CD14-positive monocyte (primary cell): ENCODE results near the gene SLC38A8. TPM values are rescaled to one million over a fixed set of nuclear protein-coding genes. Genes with fewer than 3 reads are reported as not detected.
A peak's percentile ranks its signal among the peaks of the same experiment; 100 is the strongest.

Experiments
- DNase-seq, 3 donors: peaks; one replicate each; pipeline ENCODE4 v3.0.0-alpha.2; 2011 to 2022
- H2AFZ ChIP-seq: 2 replicates; pipeline ENCODE4 v1.6.0; 2012; ENCODE audit warnings: mild to moderate bottlenecking, low read depth, low read length, inconsistent platforms; ENCODE audit not compliant: insufficient read depth, poor library complexity, severe bottlenecking
- H3K27ac ChIP-seq, 2 donors: 1 replicate in 1 of 2; 2 replicates in 1 of 2; pipeline ENCODE4 v1.5.1; 2012 to 2013; ENCODE audit warnings: low read length in 2 of 2, control low read depth in 1 of 2, inconsistent platforms in 1 of 2, low read depth in 1 of 2, mild to moderate bottlenecking in 1 of 2
- H3K27me3 ChIP-seq, 2 donors: one replicate each; pipeline versions ENCODE4 v1.6.0 to v1.6.1; 2011 to 2013; ENCODE audit warnings: low read length in 2 of 2; ENCODE audit not compliant: control insufficient read depth in 2 of 2, insufficient read depth in 2 of 2
- H3K36me3 ChIP-seq, 2 donors: replicated peaks in 1 of 2; 1 replicate in 1 of 2; 2 replicates in 1 of 2; pipeline versions ENCODE4 v1.5.1 to v1.6.1; 2012 to 2013; ENCODE audit warnings: low read length in 2 of 2, control low read depth in 1 of 2, inconsistent platforms in 1 of 2, mild to moderate bottlenecking in 1 of 2; ENCODE audit not compliant: insufficient read depth in 2 of 2, control insufficient read depth in 1 of 2
- H3K4me1 ChIP-seq, 2 donors: 1 replicate in 1 of 2; 2 replicates in 1 of 2; pipeline versions ENCODE4 v1.5.1 to v1.6.1; 2012 to 2013; ENCODE audit warnings: low read length in 2 of 2, control low read depth in 1 of 2, inconsistent platforms in 1 of 2, mild to moderate bottlenecking in 1 of 2, moderate library complexity in 1 of 2; ENCODE audit not compliant: insufficient read depth in 2 of 2, control insufficient read depth in 1 of 2
- H3K4me2 ChIP-seq: replicated peaks from 2 replicates; pipeline ENCODE3; 2012; ENCODE audit warnings: low read length, moderate library complexity, mild to moderate bottlenecking; ENCODE audit not compliant: poor library complexity, severe bottlenecking; ENCODE audit errors: extremely low read depth
- H3K4me3 ChIP-seq, 3 experiments: fragments of 200-600 bp in 1 of 3; sonication (generic) in 1 of 3; replicated peaks in 1 of 3; 1 replicate in 2 of 3; 2 replicates in 1 of 3; pipeline ENCODE4 v1.5.1; 2011 to 2013; ENCODE audit warnings: low read length in 3 of 3, mild to moderate bottlenecking in 3 of 3, control low read depth in 2 of 3, low read depth in 2 of 3, inconsistent platforms in 1 of 3, moderate library complexity in 1 of 3
- H3K79me2 ChIP-seq: 2 replicates; pipeline ENCODE4 v1.6.0; 2012; ENCODE audit warnings: mild to moderate bottlenecking, control low read depth, inconsistent platforms, low read length, moderate library complexity; ENCODE audit not compliant: insufficient read depth
- H3K9ac ChIP-seq: 2 replicates; pipeline ENCODE4 v1.6.0; 2017; ENCODE audit warnings: low read length, mild to moderate bottlenecking; ENCODE audit not compliant: insufficient read depth, poor library complexity, severe bottlenecking
- H3K9me3 ChIP-seq, 2 donors: replicated peaks in 1 of 2; 1 replicate in 1 of 2; 2 replicates in 1 of 2; pipeline versions ENCODE4 v1.5.1 to v1.6.1; 2012 to 2013; ENCODE audit warnings: low read length in 2 of 2, control low read depth in 1 of 2; ENCODE audit not compliant: control insufficient read depth in 1 of 2, insufficient read depth in 1 of 2
- H4K20me1 ChIP-seq: 2 replicates; pipeline ENCODE4 v1.6.0; 2012; ENCODE audit warnings: mild to moderate bottlenecking, low read length, control low read depth, moderate library complexity; ENCODE audit not compliant: insufficient read depth
- H3K27ac Mint-ChIP-seq, 7 donors: one replicate each; pipeline ENCODE4 v1.8.0; 2020; ENCODE audit warnings: mild to moderate bottlenecking in 7 of 7, mixed read lengths in 7 of 7, moderate library complexity in 6 of 7, inconsistent platforms in 2 of 7
- H3K27me3 Mint-ChIP-seq, 3 donors: one replicate each; pipeline ENCODE4 v1.8.0; 2021 to 2022; ENCODE audit warnings: low read depth in 3 of 3, mild to moderate bottlenecking in 3 of 3, mixed read lengths in 3 of 3, moderate library complexity in 3 of 3, inconsistent platforms in 1 of 3
- H3K36me3 Mint-ChIP-seq, 2 donors: one replicate each; pipeline ENCODE4 v1.8.0; 2020; ENCODE audit warnings: mixed read lengths in 2 of 2, inconsistent platforms in 1 of 2, mild to moderate bottlenecking in 1 of 2
- H3K4me1 Mint-ChIP-seq: one replicate; pipeline ENCODE4 v1.8.0; 2020; ENCODE audit warnings: mild to moderate bottlenecking, mixed read lengths
- H3K4me3 Mint-ChIP-seq, 2 donors: one replicate each; pipeline ENCODE4 v1.8.0; 2020; ENCODE audit warnings: mild to moderate bottlenecking in 2 of 2, mixed read lengths in 2 of 2, moderate library complexity in 1 of 2
- H3K9me3 Mint-ChIP-seq, 7 donors: one replicate each; pipeline ENCODE4 v1.8.0; 2020 to 2022; ENCODE audit warnings: mixed read lengths in 7 of 7, mild to moderate bottlenecking in 6 of 7, moderate library complexity in 6 of 7, inconsistent platforms in 2 of 7
- WGBS: methylation state at CpG from one replicate; pipeline ENCODE4 v1.1.5; 2013; ENCODE audit warnings: missing lambda C conversion rate; ENCODE audit not compliant: insufficient coverage; 5-methylcytosine and 5-hydroxymethylcytosine counted together
- intact Hi-C, 2 donors: fragments of 100-400 bp; cut with micrococcal nuclease; formaldehyde crosslinking; loops; one replicate each; pipeline versions ENCODE4 v1.15.0 to v1.15.1; 2023
- polyA plus RNA-seq, 3 donors: library from polyadenylated mRNA; depleted of rRNA in 1 of 3; unstranded in 2 of 3; stranded (reverse) in 1 of 3; fragments of 300-500 nt in 2 of 3; fragments of >200 nt in 1 of 3; fragmentation: Illumina TruSeq in 2 of 3; gene quantifications; 1 replicate in 2 of 3; 2 replicates in 1 of 3; pipeline ENCODE4 v1.2.3, GENCODE V29; 2012 to 2021
- TF ChIP-seq, protein P1 (sequence below): fragments of 200-600 bp; IDR thresholded peaks from one replicate; pipeline ENCODE4 v1.8.0; 2022; ENCODE audit warnings: antibody characterized with exemption, mild to moderate bottlenecking

SLC38A8 gene
- polyA plus RNA-seq, 3 donors = not detected

DNA sequence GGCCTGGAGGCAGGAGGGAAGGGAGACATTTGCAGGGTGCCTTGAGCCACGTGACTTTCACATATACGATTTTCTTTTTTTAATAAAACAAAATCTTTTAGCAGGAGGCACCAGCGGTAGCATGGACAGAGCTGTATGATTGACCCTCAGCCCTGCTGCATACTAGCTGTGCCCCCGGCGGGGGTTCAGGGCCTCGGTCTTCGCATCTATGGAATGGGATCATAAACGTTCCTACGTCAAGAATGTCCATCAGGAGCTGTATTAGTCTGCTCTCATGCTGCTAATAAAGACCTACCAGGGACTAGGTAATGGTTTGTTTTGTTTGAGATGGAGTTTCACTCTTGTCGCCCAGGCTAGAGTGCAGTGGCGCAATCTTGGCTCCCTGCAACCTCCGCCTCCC lies 27.2 kb downstream of the SLC38A8 start:
- peaks cover 9 to 10% of the 10 kb centered on the region in 2 donors for H3K4me1 ChIP-seq
- Mint-ChIP-seq H3K27ac (peak overlapping the region in 1 of 7 donors; percentile 42), H3K36me3 (no peaks in the 10 kb centered on the region), H3K27me3 (peaks cover 21 to 50% (median 23%) of the 10 kb centered on the region in 3 donors), H3K4me3 (no peak overlapping the region), H3K4me1 (peaks cover 9% of the 10 kb centered on the region), H3K9me3 (peaks cover 4 to 36% (median 13%) of the 10 kb centered on the region in 7 donors)
- no peak overlapping the region for H3K9ac ChIP-seq
- no peak overlapping the region for H3K4me2 ChIP-seq
- H3K9me3 ChIP-seq = peaks cover 14 to 26% of the 10 kb centered on the region in 2 donors
- H3K27me3 ChIP-seq = peaks cover 0 to under 1% of the 10 kb centered on the region in 2 donors
- no peak overlapping the region for H2AFZ ChIP-seq
- TF ChIP-seq, protein P1, sequence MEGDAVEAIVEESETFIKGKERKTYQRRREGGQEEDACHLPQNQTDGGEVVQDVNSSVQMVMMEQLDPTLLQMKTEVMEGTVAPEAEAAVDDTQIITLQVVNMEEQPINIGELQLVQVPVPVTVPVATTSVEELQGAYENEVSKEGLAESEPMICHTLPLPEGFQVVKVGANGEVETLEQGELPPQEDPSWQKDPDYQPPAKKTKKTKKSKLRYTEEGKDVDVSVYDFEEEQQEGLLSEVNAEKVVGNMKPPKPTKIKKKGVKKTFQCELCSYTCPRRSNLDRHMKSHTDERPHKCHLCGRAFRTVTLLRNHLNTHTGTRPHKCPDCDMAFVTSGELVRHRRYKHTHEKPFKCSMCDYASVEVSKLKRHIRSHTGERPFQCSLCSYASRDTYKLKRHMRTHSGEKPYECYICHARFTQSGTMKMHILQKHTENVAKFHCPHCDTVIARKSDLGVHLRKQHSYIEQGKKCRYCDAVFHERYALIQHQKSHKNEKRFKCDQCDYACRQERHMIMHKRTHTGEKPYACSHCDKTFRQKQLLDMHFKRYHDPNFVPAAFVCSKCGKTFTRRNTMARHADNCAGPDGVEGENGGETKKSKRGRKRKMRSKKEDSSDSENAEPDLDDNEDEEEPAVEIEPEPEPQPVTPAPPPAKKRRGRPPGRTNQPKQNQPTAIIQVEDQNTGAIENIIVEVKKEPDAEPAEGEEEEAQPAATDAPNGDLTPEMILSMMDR = no peak
- no peaks in the 10 kb centered on the region for H3K36me3 ChIP-seq
- H3K79me2 ChIP-seq = no peaks in the 10 kb centered on the region
- intact Hi-C loops = no loop called here
- 93% methylated on average over 10 of the region's 12 CpGs for WGBS
- no peak overlapping the region for H3K27ac ChIP-seq
- no peak for DNase-seq
- no peak overlapping the region for H3K4me3 ChIP-seq
- no peaks in the 10 kb centered on the region for H4K20me1 ChIP-seq

DNA sequence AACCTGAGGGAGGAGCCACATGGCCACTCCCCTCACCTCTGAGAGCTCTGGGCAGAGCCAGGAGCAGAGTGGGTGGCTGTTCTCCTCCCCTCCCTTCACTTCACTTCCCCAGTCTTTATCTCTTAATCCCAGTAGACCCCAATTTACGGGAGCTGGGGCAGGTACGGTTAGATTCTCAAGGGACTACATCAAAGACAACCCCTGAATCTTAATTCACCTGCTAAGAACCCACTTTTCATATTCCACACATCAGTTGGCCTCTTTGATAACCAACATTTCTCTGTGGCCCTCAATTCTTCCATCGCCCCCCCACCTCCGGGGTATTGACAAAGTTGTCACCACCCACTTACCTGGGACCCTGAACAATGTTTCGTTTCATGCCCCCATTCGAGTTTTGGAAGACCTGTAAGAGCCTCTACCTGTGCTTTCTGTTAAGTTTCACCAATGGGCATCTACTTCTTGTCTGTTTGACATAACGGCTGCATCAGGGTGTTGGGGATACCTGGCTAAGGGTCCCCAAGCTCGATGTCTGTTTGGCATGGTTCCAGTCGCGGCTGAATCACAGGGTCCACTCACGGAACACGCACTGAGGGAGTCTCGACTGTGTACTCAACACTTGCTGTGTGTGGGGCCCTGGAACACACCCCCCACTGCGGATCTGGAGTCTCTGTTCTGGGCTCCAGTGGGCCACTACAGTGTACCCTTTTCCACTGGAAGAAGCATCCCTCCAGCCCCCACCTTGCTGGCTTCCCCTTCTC lies 27.8 kb downstream of the SLC38A8 start:
- H3K27me3 Mint-ChIP-seq = peaks cover 21 to 50% (median 24%) of the 10 kb centered on the region in 3 donors
- no peak overlapping the region for H3K4me3 ChIP-seq
- H3K4me1 ChIP-seq = peaks cover 9 to 10% of the 10 kb centered on the region in 2 donors
- TF ChIP-seq, protein P1 = no peak
- no peaks in the 10 kb centered on the region for H3K36me3 ChIP-seq
- peaks cover 0 to 2% of the 10 kb centered on the region in 2 donors for H3K27me3 ChIP-seq
- H3K27ac Mint-ChIP-seq = peak overlapping the region in 3 of 7 donors; percentile 22 to 69 (median 66)
- no peak for DNase-seq
- 79% methylated on average over 11 of the region's 14 CpGs for WGBS
- H3K36me3 Mint-ChIP-seq = no peaks in the 10 kb centered on the region
- H3K27ac ChIP-seq = no peak overlapping the region
- peaks cover 9% of the 10 kb centered on the region for H3K4me1 Mint-ChIP-seq
- peak overlapping the region; percentile 30 for H3K4me2 ChIP-seq
- no peak overlapping the region for H2AFZ ChIP-seq
- H3K9me3 ChIP-seq = peaks cover 12 to 20% of the 10 kb centered on the region in 2 donors
- H3K4me3 Mint-ChIP-seq = peak overlapping the region in 1 of 2 donors; percentile 15
- H3K9ac ChIP-seq = no peak overlapping the region
- intact Hi-C loops = no loop called here
- peaks cover 4 to 31% (median 13%) of the 10 kb centered on the region in 7 donors for H3K9me3 Mint-ChIP-seq
- H3K79me2 ChIP-seq = no peaks in the 10 kb centered on the region
- H4K20me1 ChIP-seq = no peaks in the 10 kb centered on the region
